AG08395 (cell line): Measurements from ENCODE around the gene EIF2S1.
A peak's percentile ranks its signal among the peaks of the same experiment; 100 is the strongest.
"Not testable (repeated sequence)": the region's sequence is repeated elsewhere in the genome, so short reads cannot be mapped to it uniquely, and the experiment has no call there.

Source experiments
- DNase-seq: peaks from one replicate; pipeline ENCODE4 v3.0.0; 2012; ENCODE audit warnings: mixed read lengths, low spot score

EIF2S1 gene

GRCh38 chr14:67413806-67414769 is 54.0 kb downstream of the EIF2S1 start:
- DNase-seq: peak; percentile 83

GRCh38 chr14:67415610-67416009 is 55.5 kb downstream of the EIF2S1 start:
- DNase-seq: not testable (repeated sequence)

- DNase-seq: no peak
Measured at GRCh38 chr14:67416085-67416484, 56.0 kb downstream of the EIF2S1 start.

- no peak for DNase-seq
Measured at GRCh38 chr14:67416810-67417209, 56.7 kb downstream of the EIF2S1 start.

GRCh38 chr14:67417633-67418032 is 57.5 kb downstream of the EIF2S1 start:
- no peak for DNase-seq

- no peak for DNase-seq
Measured at GRCh38 chr14:67418401-67419191, 58.5 kb downstream of the EIF2S1 start.

GRCh38 chr14:67420102-67420739 is 60.1 kb downstream of the EIF2S1 start:
- DNase-seq: no peak

- no peak for DNase-seq
Measured at GRCh38 chr14:67421356-67422224, 61.5 kb downstream of the EIF2S1 start.

- no peak for DNase-seq
Measured at GRCh38 chr14:67423424-67423823, 63.3 kb downstream of the EIF2S1 start.

- no peak for DNase-seq
Measured at GRCh38 chr14:67424539-67424938, 64.4 kb downstream of the EIF2S1 start.

- no peak for DNase-seq
Measured at GRCh38 chr14:67425608-67426007, 65.5 kb downstream of the EIF2S1 start.

GRCh38 chr14:67426161-67426560 is 66.0 kb downstream of the EIF2S1 start:
- no peak for DNase-seq

- DNase-seq: peak; percentile 89
Measured at GRCh38 chr14:67426983-67427606, 67.0 kb downstream of the EIF2S1 start.

- DNase-seq: peak; percentile 59
Measured at GRCh38 chr14:67428501-67429031, 68.4 kb downstream of the EIF2S1 start.

- peak; percentile 41 for DNase-seq
Measured at GRCh38 chr14:67429510-67430205, 69.5 kb downstream of the EIF2S1 start.

GRCh38 chr14:67432050-67432564 is 72.0 kb downstream of the EIF2S1 start:
- peak; percentile 26 for DNase-seq

- no peak for DNase-seq
Measured at GRCh38 chr14:67435603-67436002, 75.5 kb downstream of the EIF2S1 start.
